ENCODE data around the gene JAML. TPM values are rescaled to one million over a fixed set of nuclear protein-coding genes. Genes with fewer than 3 reads are reported as not detected.

JAML gene
- polyA plus RNA-seq, 1 donor from 2014 or later = 0.28 TPM

DNA sequence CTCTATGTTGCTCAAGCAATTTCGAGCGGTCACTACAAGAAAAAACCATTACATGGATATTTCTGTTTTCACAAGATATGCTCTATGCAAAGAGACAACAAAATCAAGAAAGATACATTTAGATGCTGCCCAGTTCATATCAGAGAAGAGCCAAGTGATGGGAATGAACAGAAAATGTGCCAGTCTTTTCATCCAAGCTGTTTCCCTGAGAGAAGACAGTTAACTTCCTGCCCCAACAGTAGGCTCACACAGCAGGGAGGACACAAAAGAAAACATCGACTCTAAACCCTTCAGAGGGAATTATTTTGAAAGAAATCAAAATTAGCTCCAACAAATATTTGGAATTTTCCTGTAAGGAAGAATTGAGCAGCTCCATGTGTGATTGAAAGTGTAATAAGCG is 11.6 kb downstream of the JAML start:
- Histone ChIP-seq H3K4me2 (ENCODE audit: low read length) (no peak overlapping the region), H3K79me2 (replicated peaks; ENCODE audit: insufficient read depth, low read length) (no peaks in the 10 kb centered on the region), H2AFZ (ENCODE audit: low read depth, low read length) (no peak overlapping the region), H3K9ac (ENCODE audit: low read length) (no peak overlapping the region), H3K27me3 (ENCODE audit: insufficient read depth, low read depth, low read length) (no peaks in the 10 kb centered on the region), H3F3A (ENCODE audit: insufficient read depth, low read length, poor library complexity, severe bottlenecking) (no peaks in the 10 kb centered on the region), H4K20me1 (ENCODE audit: insufficient read depth) (no peaks in the 10 kb centered on the region), H3K27ac (ENCODE audit: low read length) (no peak overlapping the region), H3K36me3 (ENCODE audit: insufficient read depth, low read length) (no peaks in the 10 kb centered on the region), H3K4me3 (ENCODE audit: low read length) (no peak overlapping the region), H3K9me3 (ENCODE audit: low read length) (no peaks in the 10 kb centered on the region), H3K9me2 (ENCODE audit: insufficient read depth, low read length) (no peaks in the 10 kb centered on the region)
- TF ChIP-seq POLR2AphosphoS5 (IDR thresholded peaks at IDR 0.05) (no peak), MXI1 (conservative IDR thresholded peaks at IDR 0.05; ENCODE audit: poor library complexity, severe bottlenecking) (no peak), TAF1 (IDR thresholded peaks at IDR 0.05; ENCODE audit: low read depth) (no peak), CTCF (IDR thresholded peaks at IDR 0.05; ENCODE audit: poor library complexity, severe bottlenecking) (no peak), REST (IDR thresholded peaks at IDR 0.05; ENCODE audit: borderline replicate concordance) (no peak), SMC3 (conservative IDR thresholded peaks at IDR 0.05; ENCODE audit: poor library complexity) (no peak), EP300 (conservative IDR thresholded peaks at IDR 0.05; ENCODE audit: poor library complexity, severe bottlenecking) (no peak), EZH2 (IDR thresholded peaks at IDR 0.05; ENCODE audit: borderline replicate concordance, insufficient read depth, low read length, poor library complexity, severe bottlenecking) (no peak), RAD21 (conservative IDR thresholded peaks at IDR 0.05) (no peak)

DNA sequence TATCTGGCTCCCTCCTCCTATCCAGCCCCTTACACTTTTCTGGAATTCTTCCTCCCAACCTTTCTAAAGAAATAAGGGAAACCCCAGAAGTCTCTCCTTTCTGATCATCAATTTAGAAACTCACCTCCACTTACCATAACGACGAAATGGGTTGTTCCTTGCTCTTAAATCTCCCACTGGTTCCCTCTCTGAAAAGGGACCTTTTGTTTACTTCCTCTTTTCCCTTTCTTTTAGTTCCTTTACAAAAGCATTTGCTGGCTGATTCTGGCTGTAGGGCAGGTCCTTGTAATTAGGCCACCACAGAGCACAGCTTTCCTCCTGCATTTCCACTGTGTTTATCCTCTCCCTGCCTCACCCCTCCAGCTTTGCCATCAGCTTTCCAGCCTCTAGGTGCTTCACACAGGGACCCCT is 12.0 kb downstream of the JAML start:
- TF ChIP-seq SMC3 (conservative IDR thresholded peaks at IDR 0.05; ENCODE audit: poor library complexity) = no peak
- no peak for TF ChIP-seq RAD21 (conservative IDR thresholded peaks at IDR 0.05)
- no peak for TF ChIP-seq REST (IDR thresholded peaks at IDR 0.05; ENCODE audit: borderline replicate concordance)
- TF ChIP-seq CTCF (IDR thresholded peaks at IDR 0.05; ENCODE audit: poor library complexity, severe bottlenecking) = no peak
- TF ChIP-seq TAF1 (IDR thresholded peaks at IDR 0.05; ENCODE audit: low read depth) = no peak
- TF ChIP-seq EP300 (conservative IDR thresholded peaks at IDR 0.05; ENCODE audit: poor library complexity, severe bottlenecking) = no peak
- TF ChIP-seq EZH2 (IDR thresholded peaks at IDR 0.05; ENCODE audit: borderline replicate concordance, insufficient read depth, low read length, poor library complexity, severe bottlenecking) = no peak
- no peak for TF ChIP-seq POLR2AphosphoS5 (IDR thresholded peaks at IDR 0.05)
- TF ChIP-seq MXI1 (conservative IDR thresholded peaks at IDR 0.05; ENCODE audit: poor library complexity, severe bottlenecking) = no peak
- Histone ChIP-seq H2AFZ (ENCODE audit: low read depth, low read length) (no peak overlapping the region), H3K4me2 (ENCODE audit: low read length) (no peak overlapping the region), H3K4me3 (ENCODE audit: low read length) (no peak overlapping the region), H3K9me3 (ENCODE audit: low read length) (no peaks in the 10 kb centered on the region), H3K9me2 (ENCODE audit: insufficient read depth, low read length) (no peaks in the 10 kb centered on the region), H3K79me2 (replicated peaks; ENCODE audit: insufficient read depth, low read length) (no peaks in the 10 kb centered on the region), H3K27me3 (ENCODE audit: insufficient read depth, low read depth, low read length) (no peaks in the 10 kb centered on the region), H3K9ac (ENCODE audit: low read length) (no peak overlapping the region), H3F3A (ENCODE audit: insufficient read depth, low read length, poor library complexity, severe bottlenecking) (no peaks in the 10 kb centered on the region), H3K27ac (ENCODE audit: low read length) (no peak overlapping the region), H3K36me3 (ENCODE audit: insufficient read depth, low read length) (no peaks in the 10 kb centered on the region), H4K20me1 (ENCODE audit: insufficient read depth) (no peaks in the 10 kb centered on the region)

All from neural cell (in vitro differentiated cells).